GM23248 (cell line): ENCODE results near the gene AKAP6.

ENCODE experiments used
- EZH2 ChIP-seq: fragments of 200-600 bp; sonication (generic); IDR thresholded peaks from 2 replicates; pipeline ENCODE4 v1.6.1; 2018; ENCODE audit warnings: antibody characterized with exemption, mild to moderate bottlenecking; ENCODE audit not compliant: insufficient read depth, poor library complexity, severe bottlenecking
- EZH2phosphoT487 ChIP-seq: fragments of 200-600 bp; sonication (generic); IDR thresholded peaks from 2 replicates; pipeline ENCODE4 v1.6.1; 2018; ENCODE audit warnings: antibody characterized with exemption, moderate library complexity, mild to moderate bottlenecking, low read depth; ENCODE audit not compliant: insufficient read depth

GRCh38 chr14:32625211-32625610 lies 296.1 kb downstream of the AKAP6 start:
- no peak for TF ChIP-seq EZH2
- TF ChIP-seq EZH2phosphoT487, result no peak
